OCI-LY3 (cell line): ENCODE results near the gene NFX1.

Experiments
- H2AFZ ChIP-seq: fragments of 200-600, 300-600 bp; shearing (Covaris generic); 2 replicates; pipeline ENCODE4 v1.6.0; 2014; ENCODE audit warnings: antibody characterized with exemption, low read depth, low read length
- H3K27ac ChIP-seq: fragments of 200-600, 300-600 bp; sonication (generic); 2 replicates; pipeline ENCODE4 v1.5.1; 2014; ENCODE audit warnings: mild to moderate bottlenecking, low read length, moderate library complexity, mixed read lengths
- H3K27me3 ChIP-seq: fragments of 200-600, 300-600 bp; sonication (generic); 2 replicates; pipeline ENCODE4 v1.6.1; 2014; ENCODE audit warnings: low read depth, low read length, mixed read lengths
- H3K36me3 ChIP-seq: fragments of 200-600, 300-600 bp; sonication (generic); replicated peaks from 2 replicates; pipeline ENCODE3; 2014; ENCODE audit warnings: low read depth, low read length, mixed read lengths
- H3K4me1 ChIP-seq: fragments of 300-600, 200-600 bp; sonication (generic); 2 replicates; pipeline ENCODE4 v1.6.1; 2014; ENCODE audit warnings: low read length, mixed read lengths
- H3K4me2 ChIP-seq: fragments of 200-600, 300-600 bp; sonication (generic); 2 replicates; pipeline ENCODE4 v1.6.1; 2014; ENCODE audit warnings: low read length, mixed read lengths
- H3K4me3 ChIP-seq: fragments of 300-600, 200-600 bp; sonication (generic); 2 replicates; pipeline ENCODE4 v1.5.1; 2014; ENCODE audit warnings: antibody characterized with exemption, mild to moderate bottlenecking, low read length, moderate library complexity
- H3K79me2 ChIP-seq: fragments of 300-600, 200-600 bp; shearing (Covaris generic); 2 replicates; pipeline ENCODE4 v1.6.1; 2014; ENCODE audit warnings: mild to moderate bottlenecking, low read length, mixed read lengths
- H3K9ac ChIP-seq: fragments of 300-600, 200-600 bp; shearing (Covaris generic); 2 replicates; pipeline ENCODE4 v1.6.0; 2014; ENCODE audit warnings: mild to moderate bottlenecking, low read length, moderate library complexity
- H3K9me3 ChIP-seq: fragments of 200-600, 300-600 bp; shearing (Covaris generic); 2 replicates; pipeline ENCODE4 v1.6.1; 2014; ENCODE audit warnings: low read length, mixed read lengths; ENCODE audit not compliant: insufficient read depth
- H4K20me1 ChIP-seq: fragments of 200-600, 300-600 bp; sonication (generic); 2 replicates; pipeline ENCODE4 v1.6.1; 2016; ENCODE audit warnings: low read length, mixed read lengths; ENCODE audit not compliant: insufficient read depth
- CTCF ChIP-seq: fragments of 200-600, 300-600 bp; sonication (generic); IDR thresholded peaks from 2 replicates; pipeline ENCODE4 v1.5.1; 2014; ENCODE audit warnings: antibody characterized with exemption, low read length, low read depth
- EZH2phosphoT487 ChIP-seq: fragments of 200-600 bp; shearing (Covaris generic); IDR thresholded peaks from 2 replicates; pipeline ENCODE4 v1.6.1; 2018; ENCODE audit warnings: antibody characterized with exemption, mixed run types, low read depth

Gene NFX1

GRCh38 chr9:33289936-33290246, 425 bp upstream of the NFX1 start:
- Histone ChIP-seq H3K27me3 (no peaks in the 10 kb centered on the region), H3K79me2 (peaks cover 50% of the 10 kb centered on the region), H3K4me1 (peaks cover 51% of the 10 kb centered on the region), H3K36me3 (peaks cover 32% of the 10 kb centered on the region), H3K4me2 (peak overlapping the region; percentile 80), H4K20me1 (0 out of 2 replicates have a peak, but pooled peaks cover 3% of the 10 kb centered on the region), H3K27ac (peak overlapping the region; percentile 83), H3K9me3 (no peaks in the 10 kb centered on the region), H2AFZ (peak overlapping the region; percentile 39; the same call in 1 of the 2 replicates), H3K9ac (peak overlapping the region; percentile 93), H3K4me3 (peak overlapping the region; percentile 89)
- TF ChIP-seq EZH2phosphoT487 (no peak), CTCF (no peak)

GRCh38 chr9:33291031-33291397, 698 bp downstream of the NFX1 start:
- Histone ChIP-seq H4K20me1 (0 out of 2 replicates have a peak, but pooled peaks cover 3% of the 10 kb centered on the region), H2AFZ (no peak overlapping the region), H3K9ac (peak overlapping the region; percentile 93), H3K9me3 (no peaks in the 10 kb centered on the region), H3K4me1 (peaks cover 63% of the 10 kb centered on the region), H3K4me3 (peak overlapping the region; percentile 89), H3K4me2 (peak overlapping the region; percentile 93), H3K27me3 (no peaks in the 10 kb centered on the region), H3K79me2 (peaks cover 61% of the 10 kb centered on the region), H3K36me3 (peaks cover 42% of the 10 kb centered on the region), H3K27ac (peak overlapping the region; percentile 83)
- TF ChIP-seq CTCF (no peak), EZH2phosphoT487 (no peak)

GRCh38 chr9:33291901-33292300, 1.6 kb downstream of the NFX1 start:
- Histone ChIP-seq H3K9ac (no peak overlapping the region), H2AFZ (no peak overlapping the region), H3K79me2 (peaks cover 70% of the 10 kb centered on the region), H3K4me1 (peaks cover 69% of the 10 kb centered on the region), H3K27ac (peak overlapping the region; percentile 98), H3K36me3 (peaks cover 50% of the 10 kb centered on the region), H4K20me1 (0 out of 2 replicates have a peak, but pooled peaks cover 3% of the 10 kb centered on the region), H3K27me3 (no peaks in the 10 kb centered on the region), H3K4me2 (peak overlapping the region; percentile 93), H3K4me3 (peak overlapping the region; percentile 89; the same call in 1 of the 2 replicates), H3K9me3 (no peaks in the 10 kb centered on the region)
- no peak for TF ChIP-seq EZH2phosphoT487
- TF ChIP-seq CTCF, result no peak

- no peak overlapping the region for H2AFZ ChIP-seq
- no peak overlapping the region for H3K9ac ChIP-seq
- TF ChIP-seq EZH2phosphoT487 (no peak), CTCF (no peak)
- 0 out of 2 replicates have a peak, but pooled peaks cover 3% of the 10 kb centered on the region for H4K20me1 ChIP-seq
- H3K4me2 ChIP-seq, result no peak overlapping the region
- peaks cover 83% of the 10 kb centered on the region for H3K4me1 ChIP-seq
- peaks cover 63% of the 10 kb centered on the region for H3K36me3 ChIP-seq
- H3K4me3 ChIP-seq, result no peak overlapping the region
- H3K79me2 ChIP-seq, result peaks cover 86% of the 10 kb centered on the region
- no peaks in the 10 kb centered on the region for H3K27me3 ChIP-seq
- H3K27ac ChIP-seq, result peak overlapping the region; percentile 98
- H3K9me3 ChIP-seq, result no peaks in the 10 kb centered on the region
These were observed 3.5 kb downstream of the NFX1 start for GRCh38 chr9:33293782-33294181.
